OCI-LY3 (cell line): ENCODE results near the gene LYRM9.

Experiments
- CTCF ChIP-seq: fragments of 200-600, 300-600 bp; sonication (generic); IDR thresholded peaks from 2 replicates; pipeline ENCODE4 v1.5.1; 2014; ENCODE audit warnings: antibody characterized with exemption, low read length, low read depth
- EZH2phosphoT487 ChIP-seq: fragments of 200-600 bp; shearing (Covaris generic); IDR thresholded peaks from 2 replicates; pipeline ENCODE4 v1.6.1; 2018; ENCODE audit warnings: antibody characterized with exemption, mixed run types, low read depth

DNA sequence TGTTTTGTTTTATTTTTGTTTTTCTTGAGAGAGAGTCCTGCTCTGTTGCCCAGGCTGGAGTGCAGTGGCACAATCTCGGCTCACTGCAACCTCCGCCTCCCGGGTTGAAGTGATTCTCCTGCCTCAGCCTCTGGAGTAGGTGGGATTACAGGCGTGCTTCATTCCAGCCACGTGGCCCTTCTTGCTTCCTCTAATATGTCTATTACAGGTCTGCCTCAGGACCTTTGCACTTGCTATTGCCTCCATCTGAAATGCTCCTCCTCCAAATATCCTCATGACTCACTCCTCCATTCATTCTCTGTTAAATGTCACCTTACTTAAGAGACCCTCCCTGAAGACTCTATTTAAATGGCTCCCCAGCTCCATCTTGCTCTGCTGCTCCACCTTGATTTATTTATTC lies 39.0 kb downstream of the LYRM9 start:
- no peak for TF ChIP-seq CTCF
- no peak for TF ChIP-seq EZH2phosphoT487
